Measurements from ENCODE around the gene ST7.

Gene ST7

GRCh38 chr7:117069379-117069778 is 116.1 kb downstream of the ST7 start:
- DNase-seq, result no peak

DNA sequence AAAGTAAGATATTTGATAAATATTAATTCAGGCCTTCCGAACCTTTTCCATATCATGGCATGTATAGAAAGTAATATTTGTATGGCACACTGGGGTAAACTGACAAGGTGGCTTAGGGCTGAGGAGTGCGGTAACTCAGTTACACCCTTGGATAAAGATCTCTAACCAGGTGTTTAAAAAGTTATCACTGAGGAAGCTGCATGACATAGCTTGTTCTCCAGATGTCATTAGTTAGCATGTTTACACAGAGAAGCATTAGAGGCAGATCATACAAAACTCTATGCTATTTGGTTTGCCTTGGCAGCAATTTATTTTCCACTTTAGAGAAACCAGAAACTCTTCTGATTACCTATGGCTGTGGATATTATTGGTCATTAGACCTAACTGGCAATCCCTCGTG is 118.2 kb downstream of the ST7 start:
- DNase-seq, result no peak

GRCh38 chr7:117072620-117073118 is 119.4 kb downstream of the ST7 start:
- no peak for DNase-seq

- no peak for DNase-seq
Measured at GRCh38 chr7:117074378-117074777, 121.1 kb downstream of the ST7 start.

DNA sequence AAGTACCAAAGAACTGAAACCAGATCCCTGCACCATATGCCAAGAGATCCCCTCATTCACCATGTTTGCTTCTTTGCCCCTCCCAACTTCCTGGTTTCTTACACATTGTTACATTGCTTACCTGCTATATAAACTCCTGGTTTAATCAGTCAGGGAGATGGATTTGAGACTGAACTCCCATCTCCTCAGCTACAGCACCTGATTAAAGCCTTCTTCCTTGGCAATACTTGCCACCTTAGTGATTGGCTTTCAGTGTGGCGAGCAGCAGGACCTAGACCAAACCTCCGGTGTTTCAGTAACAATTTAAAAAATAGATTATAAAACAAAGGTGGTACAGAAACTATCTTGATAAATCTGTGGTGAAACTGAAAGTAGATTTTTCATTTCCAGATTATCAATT is 122.6 kb downstream of the ST7 start:
- no peak for DNase-seq

- DNase-seq, result no peak
Measured at GRCh38 chr7:117076426-117076943, 123.2 kb downstream of the ST7 start.

- DNase-seq, result no peak
Measured at GRCh38 chr7:117077658-117078057, 124.4 kb downstream of the ST7 start.

- no peak for DNase-seq
Measured at GRCh38 chr7:117082647-117083046, 129.3 kb downstream of the ST7 start.

DNA sequence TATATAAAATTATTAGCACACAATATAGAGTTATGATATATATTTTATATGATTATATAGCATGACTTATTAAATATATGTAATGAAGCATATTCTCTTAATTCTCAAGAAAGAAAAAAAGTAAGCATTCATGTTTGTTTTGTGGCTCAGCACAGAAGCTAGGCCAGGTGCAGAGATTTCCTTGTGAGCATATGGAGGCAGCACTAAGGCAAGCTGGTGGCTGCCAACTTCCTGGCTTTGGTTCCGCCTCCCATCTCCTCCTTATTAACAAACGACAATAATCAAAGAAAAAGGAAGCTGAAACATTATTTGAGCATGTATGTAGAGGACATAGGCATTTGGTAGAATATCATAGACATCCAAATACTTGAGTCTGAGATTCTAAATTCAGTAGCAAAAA is 130.3 kb downstream of the ST7 start:
- DNase-seq, result no peak

DNA sequence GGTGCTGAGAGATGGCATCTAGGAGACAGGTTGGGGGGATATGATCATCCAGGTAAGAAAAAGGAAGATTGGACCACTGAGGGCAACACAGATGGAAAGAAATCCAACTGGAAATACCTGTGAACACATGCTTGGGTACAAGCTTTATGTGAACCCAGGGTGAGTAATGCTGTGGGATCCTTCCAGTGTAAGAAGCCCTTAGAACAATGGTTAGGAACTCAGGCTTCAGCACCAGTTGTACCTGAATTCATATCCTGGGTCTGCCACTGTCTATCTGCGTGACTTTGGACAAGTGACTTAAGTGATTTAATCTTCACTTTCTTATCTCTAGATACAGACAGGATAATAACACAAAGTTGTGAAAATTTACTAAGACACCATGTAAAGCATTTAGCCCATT is 131.0 kb downstream of the ST7 start:
- no peak for DNase-seq

GRCh38 chr7:117085275-117085674 is 132.0 kb downstream of the ST7 start:
- no peak for DNase-seq

DNA sequence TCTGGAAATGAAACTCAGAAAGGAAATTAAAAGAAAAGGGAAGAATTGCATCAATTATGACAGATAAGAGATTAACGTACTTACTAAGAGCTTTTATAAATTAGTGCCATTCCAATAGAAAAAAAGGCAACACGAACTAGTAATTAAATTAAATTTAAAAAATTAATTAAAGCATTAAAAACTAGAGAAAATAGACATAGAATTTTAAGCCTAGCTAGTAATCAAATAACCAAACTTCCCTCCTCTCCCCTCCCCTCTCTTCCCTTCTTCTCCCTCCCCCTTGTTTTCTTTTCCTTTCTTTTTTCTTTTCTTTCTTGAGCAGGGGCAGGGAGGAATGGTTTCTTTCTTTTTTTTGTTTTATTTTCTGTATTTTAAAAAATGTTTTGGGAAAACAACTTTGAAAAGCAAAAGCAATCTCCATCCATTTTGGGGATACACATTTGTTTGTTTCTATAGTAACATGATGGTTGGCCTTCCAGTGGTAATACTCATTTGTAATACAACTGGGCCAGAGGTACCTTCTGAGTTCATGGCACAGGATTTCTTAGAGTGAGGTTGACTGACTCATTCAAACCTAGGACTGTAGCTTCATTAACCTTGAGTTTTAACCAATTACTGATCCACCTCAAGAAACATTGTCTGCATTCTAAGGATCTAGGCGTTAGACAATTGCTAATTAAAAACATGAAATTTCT is 132.6 kb downstream of the ST7 start:
- DNase-seq, result no peak

GRCh38 chr7:117086788-117087187 is 133.5 kb downstream of the ST7 start:
- DNase-seq, result no peak

- no peak for DNase-seq
Measured at GRCh38 chr7:117087639-117088396, 134.5 kb downstream of the ST7 start.

- no peak for DNase-seq
Measured at GRCh38 chr7:117088623-117089194, 135.4 kb downstream of the ST7 start.

- no peak for DNase-seq
Measured at GRCh38 chr7:117090791-117091190, 137.5 kb downstream of the ST7 start.

DNA sequence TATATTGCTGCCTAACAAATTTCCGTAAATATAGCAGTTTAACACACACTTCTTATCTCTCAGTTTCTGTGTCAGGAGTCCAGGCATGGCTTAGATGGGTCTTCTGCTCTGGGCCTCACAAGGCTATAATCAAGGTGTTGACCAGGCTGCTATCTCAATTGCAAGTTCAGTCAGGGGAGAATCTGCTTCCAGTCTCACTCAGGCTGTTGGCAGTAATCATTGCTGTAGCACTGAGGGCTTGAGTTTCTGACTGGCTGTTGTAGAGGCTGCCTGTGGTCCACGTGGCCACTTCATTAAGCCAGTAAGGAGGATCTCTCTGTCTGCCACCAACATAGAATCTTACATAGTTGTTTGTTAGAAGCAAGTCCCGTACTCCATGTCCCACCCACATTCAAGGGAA is 138.4 kb downstream of the ST7 start:
- no peak for DNase-seq

DNA sequence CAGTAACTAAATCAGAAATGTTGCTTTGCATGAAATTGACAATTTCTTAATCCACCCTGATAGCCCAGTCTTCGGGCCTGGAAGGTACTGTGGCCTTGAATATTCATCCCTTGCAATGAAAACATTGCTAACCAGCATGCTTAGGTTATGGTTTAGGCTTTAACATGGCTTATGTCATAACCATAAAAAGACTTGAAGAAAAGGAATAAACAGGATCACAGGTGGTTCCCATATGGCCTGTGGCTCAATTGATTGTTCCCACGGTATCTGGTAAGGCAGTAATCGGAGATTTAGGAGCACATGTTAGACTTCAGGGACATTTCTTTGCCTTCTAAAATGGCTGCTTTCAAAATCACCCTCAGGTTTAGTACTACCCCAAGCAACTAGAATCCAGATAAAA is 139.5 kb downstream of the ST7 start:
- no peak for DNase-seq

DNA sequence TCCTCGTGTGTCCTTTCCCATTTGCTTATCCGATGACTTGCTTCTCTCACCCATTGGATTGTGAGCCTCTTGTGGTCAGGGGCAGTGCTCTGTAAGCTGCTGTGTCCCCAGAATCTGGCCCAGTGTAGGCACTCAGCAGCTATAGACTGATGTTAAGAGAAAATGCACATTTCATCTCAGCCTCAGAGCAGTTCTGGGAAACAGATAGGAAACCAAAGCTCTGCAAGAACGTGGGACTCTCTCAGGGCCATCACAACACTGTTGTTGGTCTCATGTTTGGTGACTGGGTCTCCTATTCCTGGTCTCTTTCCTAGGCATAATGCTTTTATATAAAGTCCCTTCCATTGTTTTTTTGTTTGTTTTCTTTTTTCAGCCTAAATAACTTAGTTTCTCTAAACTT is 141.2 kb downstream of the ST7 start:
- DNase-seq, result no peak

- DNase-seq, result no peak
Measured at GRCh38 chr7:117095055-117095454, 141.8 kb downstream of the ST7 start.

DNA sequence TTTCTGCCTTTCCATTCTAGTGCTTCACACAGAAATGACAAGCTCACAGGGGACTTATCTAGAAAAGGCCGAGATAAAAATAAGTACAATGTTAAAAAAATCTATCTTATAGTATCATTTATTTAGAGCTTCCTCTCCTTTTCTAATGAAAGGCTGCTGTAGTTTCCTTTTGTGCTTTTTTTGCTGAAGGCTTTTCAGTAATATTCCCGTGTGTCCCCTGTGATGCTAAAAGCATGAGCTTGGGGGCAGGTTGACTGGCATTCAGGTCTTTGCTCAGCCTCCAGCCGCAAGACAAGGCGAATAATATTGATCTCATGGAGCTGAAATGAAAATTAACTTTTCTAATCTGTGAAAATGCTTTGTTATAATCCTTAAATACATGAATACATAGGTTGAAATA is 143.0 kb downstream of the ST7 start:
- no peak for DNase-seq

- DNase-seq, result no peak
Measured at GRCh38 chr7:117096942-117097341, 143.6 kb downstream of the ST7 start.

DNA sequence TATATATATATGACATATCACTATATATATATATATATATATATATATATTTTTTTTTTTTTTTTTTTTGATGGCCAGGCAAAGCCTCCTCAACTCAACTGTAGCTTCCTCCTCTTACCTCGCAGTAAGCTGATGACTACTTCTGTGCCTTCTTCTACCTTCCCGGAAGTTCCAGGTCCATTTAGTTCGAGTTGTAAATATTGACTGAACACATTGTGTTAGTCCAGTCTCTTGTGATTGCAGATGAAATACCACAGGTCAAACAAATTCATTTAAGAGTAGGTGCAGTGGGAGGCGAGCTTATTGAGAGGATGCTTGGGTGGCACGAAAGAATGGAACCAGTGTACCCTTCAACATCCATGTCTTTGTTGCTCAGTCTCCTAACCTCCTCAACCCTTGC is 144.6 kb downstream of the ST7 start:
- no peak for DNase-seq

- DNase-seq, result no peak
Measured at GRCh38 chr7:117098457-117098856, 145.2 kb downstream of the ST7 start.
